OCI-LY7 (cell line): ENCODE data around the gene KATNBL1. TPM values are rescaled to one million over a fixed set of nuclear protein-coding genes. Genes with fewer than 3 reads are reported as not detected.
"Not testable (repeated sequence)": the region's sequence is repeated elsewhere in the genome, so short reads cannot be mapped to it uniquely, and the experiment has no call there.

Source experiments
- BruUV-seq: library from RNA; stranded (reverse); fragments of 400-500 nt; replicated peaks from 2 replicates; lab custom pipeline; 2021; lab: Mats Ljungman, UMichigan
- CTCF ChIA-PET: fragments of 300-600 bp; sonication (Branson Sonifier 250); formaldehyde crosslinking; loops from one replicate; lab custom pipeline; 2022; ENCODE audit warnings: antibody characterized with exemption; ENCODE audit not compliant: unreplicated experiment; lab: Charles Lee
- POLR2A ChIA-PET: fragments of 300-600 bp; sonication (Branson Sonifier 250); formaldehyde crosslinking; loops from one replicate; lab custom pipeline; 2022; ENCODE audit warnings: antibody characterized with exemption; lab: Charles Lee
- DNase-seq: peaks from one replicate; pipeline ENCODE4 v3.0.0-alpha.2; 2015; ENCODE audit warnings: low spot score
- H2AFZ ChIP-seq: fragments of 200-600 bp; sonication (generic), shearing (Covaris generic); 2 replicates; pipeline ENCODE4 v1.6.1; 2014; ENCODE audit warnings: mild to moderate bottlenecking, antibody characterized with exemption, low read length, moderate library complexity
- H3K27ac ChIP-seq: fragments of 200-600 bp; sonication (generic); 2 replicates; pipeline ENCODE4 v1.5.1; 2014; ENCODE audit warnings: mixed run types, low read depth, mild to moderate bottlenecking, moderate library complexity, low read length, inconsistent platforms; ENCODE audit not compliant: poor library complexity, severe bottlenecking
- H3K36me3 ChIP-seq: fragments of 200-600 bp; sonication (generic); 2 replicates; pipeline ENCODE4 v1.6.1; 2014; ENCODE audit warnings: mild to moderate bottlenecking, antibody characterized with exemption, low read length, moderate library complexity, mixed read lengths; ENCODE audit not compliant: insufficient read depth
- H3K4me1 ChIP-seq: fragments of 200-600 bp; sonication (generic); 2 replicates; pipeline ENCODE4 v1.5.1; 2014; ENCODE audit warnings: mild to moderate bottlenecking, low read length; ENCODE audit not compliant: insufficient read depth, poor library complexity, severe bottlenecking
- H3K4me2 ChIP-seq: fragments of 200-600 bp; sonication (generic); 2 replicates; pipeline ENCODE4 v1.6.1; 2014; ENCODE audit warnings: mild to moderate bottlenecking, low read length
- H3K4me3 ChIP-seq: fragments of 200-600 bp; sonication (generic); 2 replicates; pipeline ENCODE4 v1.5.1; 2014; ENCODE audit warnings: mild to moderate bottlenecking, low read depth, low read length; ENCODE audit not compliant: poor library complexity, severe bottlenecking
- H3K79me2 ChIP-seq: fragments of 200-600 bp; sonication (generic); 2 replicates; pipeline ENCODE4 v1.6.1; 2016; ENCODE audit warnings: low read depth, mild to moderate bottlenecking, low read length, moderate library complexity, mixed read lengths; ENCODE audit not compliant: insufficient read depth
- H3K9me2 ChIP-seq: fragments of 200-600 bp; sonication (generic); 2 replicates; pipeline ENCODE4 v1.6.1; 2016; ENCODE audit warnings: mild to moderate bottlenecking, low read length, mixed read lengths; ENCODE audit not compliant: insufficient read depth
- H3K9me3 ChIP-seq: fragments of 200-600 bp; sonication (generic); 2 replicates; pipeline ENCODE4 v1.6.1; 2014; ENCODE audit warnings: mild to moderate bottlenecking, mixed run types, low read length, mixed read lengths
- H4K20me1 ChIP-seq: fragments of 200-600 bp; sonication (generic); 2 replicates; pipeline ENCODE4 v1.6.1; 2014; ENCODE audit warnings: mild to moderate bottlenecking, antibody characterized with exemption, low read length, moderate library complexity, mixed read lengths; ENCODE audit not compliant: insufficient read depth
- CTCF ChIP-seq: fragments of 200-600 bp; sonication (generic); conservative IDR thresholded peaks from 2 replicates; pipeline ENCODE4 v1.5.1; 2014; ENCODE audit warnings: mild to moderate bottlenecking, antibody characterized with exemption, low read length, moderate library complexity, mixed read lengths
- EZH2phosphoT487 ChIP-seq: fragments of 200-600 bp; sonication (generic); IDR thresholded peaks from 2 replicates; pipeline ENCODE4 v1.6.1; 2018; ENCODE audit warnings: low read depth, borderline replicate concordance, mild to moderate bottlenecking, mixed run types, antibody characterized with exemption, low read length, moderate library complexity, mixed read lengths
- intact Hi-C: fragments of 100-400 bp; cut with micrococcal nuclease; formaldehyde crosslinking; loops from one replicate; pipeline ENCODE4 v1.10.0; 2022; ENCODE audit not compliant: unreplicated experiment
- total RNA-seq, 2 experiments: library from RNA; depleted of rRNA in 1 of 2; stranded (reverse); fragments of >200 nt in 1 of 2; shearing (Covaris generic) in 1 of 2; gene quantifications; 2 replicates each; pipeline ENCODE4 v1.2.3, GENCODE V29; 2014 to 2022

Gene KATNBL1
- total RNA-seq, 2 experiments from 2014 or later = 44.8 to 64.6 TPM

- DNase-seq = no peak
- POLR2A ChIA-PET = interaction anchor here (0.7 to 1.6 kb wide), 3 partner anchors 8 to 23 kb away, joined by 3 to 6 read pairs (median 3); partner anchors contain the start of gene EMC7
- Histone ChIP-seq H3K9me3 (no peaks in the 10 kb centered on the region), H3K36me3 (no peaks in the 10 kb centered on the region), H3K4me1 (no peaks in the 10 kb centered on the region), H3K4me3 (no peak overlapping the region), H2AFZ (no peak overlapping the region), H3K9me2 (no peaks in the 10 kb centered on the region), H3K4me2 (no peak overlapping the region), H3K27ac (no peak overlapping the region), H4K20me1 (no peaks in the 10 kb centered on the region), H3K79me2 (no peaks in the 10 kb centered on the region)
- CTCF ChIA-PET = no interaction called here
- intact Hi-C loops = no loop called here
- TF ChIP-seq CTCF (no peak), EZH2phosphoT487 (no peak)
- BruUV-seq = no TSS peak
Measured at GRCh38 chr15:34124651-34125050, 85.2 kb downstream of the KATNBL1 start.

DNA sequence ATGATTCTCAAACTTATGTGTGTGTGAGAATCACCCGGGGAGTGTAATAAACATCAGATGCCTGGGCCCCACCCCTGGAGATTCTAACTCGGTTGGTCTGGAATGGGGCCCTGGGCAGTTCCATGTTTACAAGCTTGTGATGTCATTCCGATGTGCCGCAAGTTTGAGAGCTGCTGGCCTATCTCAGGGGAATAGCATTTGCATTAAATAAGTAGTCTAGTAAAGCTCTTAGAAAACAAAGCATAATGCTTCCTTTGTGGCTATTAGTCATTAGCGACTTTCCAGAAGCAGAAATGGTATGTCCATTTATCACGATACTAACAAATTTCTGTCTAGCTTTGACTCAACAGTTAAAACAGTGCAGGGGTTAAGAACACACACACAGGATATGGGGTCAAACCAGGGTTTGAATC is 87.1 kb downstream of the KATNBL1 start:
- H2AFZ ChIP-seq = no peak overlapping the region
- H3K4me1 ChIP-seq = no peaks in the 10 kb centered on the region
- no peaks in the 10 kb centered on the region for H3K79me2 ChIP-seq
- intact Hi-C loops = no loop called here
- H3K4me3 ChIP-seq = no peak overlapping the region
- TF ChIP-seq CTCF (no peak), EZH2phosphoT487 (no peak)
- DNase-seq = no peak
- no peaks in the 10 kb centered on the region for H3K36me3 ChIP-seq
- no peak overlapping the region for H3K4me2 ChIP-seq
- ChIA-PET POLR2A (interaction anchor here (1.2 kb wide), 1 partner anchor 10 kb away, joined by 3 read pairs; no protein-coding TSS in a partner anchor), CTCF (no interaction called here)
- H3K9me3 ChIP-seq = no peaks in the 10 kb centered on the region
- H3K27ac ChIP-seq = no peak overlapping the region
- BruUV-seq = no TSS peak
- H3K9me2 ChIP-seq = no peaks in the 10 kb centered on the region
- H4K20me1 ChIP-seq = no peaks in the 10 kb centered on the region

GRCh38 chr15:34121786-34122185 is 88.1 kb downstream of the KATNBL1 start:
- H3K4me3 ChIP-seq, H3K4me2 ChIP-seq, H3K36me3 ChIP-seq, H3K4me1 ChIP-seq, H2AFZ ChIP-seq, H3K79me2 ChIP-seq, BruUV-seq, H3K27ac ChIP-seq, H4K20me1 ChIP-seq, CTCF ChIA-PET, DNase-seq, H3K9me3 ChIP-seq, intact Hi-C loops, H3K9me2 ChIP-seq: not testable (repeated sequence)
- POLR2A ChIA-PET = interaction anchor here (0.5 to 1.2 kb wide), 3 partner anchors 11 to 247 kb away, joined by 3 to 4 read pairs (median 3); no protein-coding TSS in a partner anchor

DNA sequence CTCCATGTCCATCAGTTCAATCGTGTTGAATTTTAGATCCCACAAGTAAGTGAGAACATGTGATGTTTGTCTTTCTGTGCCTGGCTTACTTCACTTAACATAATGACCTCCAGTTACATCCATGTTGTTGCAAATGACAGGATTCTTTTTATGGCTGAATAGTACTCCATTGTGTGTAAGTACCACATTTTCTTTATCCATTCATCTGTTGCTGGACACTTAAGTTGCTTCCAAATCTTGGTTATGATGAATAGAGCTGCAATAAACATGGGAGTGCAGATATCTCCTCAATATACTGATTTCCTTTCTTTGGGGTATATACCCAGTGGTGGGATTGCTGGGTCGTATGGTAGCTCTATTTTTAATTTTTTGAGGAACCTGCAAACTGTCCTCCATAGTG is 89.5 kb downstream of the KATNBL1 start:
- H3K4me1 ChIP-seq, DNase-seq, H3K27ac ChIP-seq, H3K79me2 ChIP-seq, intact Hi-C loops, H2AFZ ChIP-seq, H3K4me2 ChIP-seq, H3K9me2 ChIP-seq, BruUV-seq, H3K36me3 ChIP-seq, H4K20me1 ChIP-seq, H3K4me3 ChIP-seq, CTCF ChIA-PET, POLR2A ChIA-PET, H3K9me3 ChIP-seq: not testable (repeated sequence)
